Panc1 (cell line): ENCODE results near the gene RIMBP2.

Experiments used
- CTCF ChIP-seq: fragments of 450-650 bp; IDR thresholded peaks from 2 replicates; pipeline ENCODE4 v1.5.1; 2017; ENCODE audit warnings: mild to moderate bottlenecking
- SIN3A ChIP-seq: IDR thresholded peaks from 2 replicates; pipeline ENCODE4 v1.6.1; 2012; ENCODE audit warnings: low read depth, mild to moderate bottlenecking, low read length, moderate library complexity, borderline replicate concordance; ENCODE audit not compliant: insufficient read depth

GRCh38 chr12:130513556-130513955, 202.5 kb downstream of the RIMBP2 start:
- TF ChIP-seq CTCF (no peak), SIN3A (no peak)
